NCI-H460 (cell line): ENCODE results near the gene KIAA0825. TPM values are rescaled to one million over a fixed set of nuclear protein-coding genes. Genes with fewer than 3 reads are reported as not detected.
"Not testable (repeated sequence)": the region's sequence is repeated elsewhere in the genome, so short reads cannot be mapped to it uniquely, and the experiment has no call there.

Source experiments
- DNase-seq: peaks from one replicate; pipeline ENCODE4 v3.0.0-alpha.2; 2016; ENCODE audit warnings: low read depth; ENCODE audit errors: extremely low read depth
- total RNA-seq: library from RNA; depleted of rRNA; stranded (reverse); fragments of >200 nt; shearing (Covaris generic); gene quantifications from 2 replicates; pipeline ENCODE4 v1.2.3, GENCODE V29; 2014

KIAA0825 gene
- total RNA-seq, 1 experiment from 2014 or later = 13.2 TPM

DNA sequence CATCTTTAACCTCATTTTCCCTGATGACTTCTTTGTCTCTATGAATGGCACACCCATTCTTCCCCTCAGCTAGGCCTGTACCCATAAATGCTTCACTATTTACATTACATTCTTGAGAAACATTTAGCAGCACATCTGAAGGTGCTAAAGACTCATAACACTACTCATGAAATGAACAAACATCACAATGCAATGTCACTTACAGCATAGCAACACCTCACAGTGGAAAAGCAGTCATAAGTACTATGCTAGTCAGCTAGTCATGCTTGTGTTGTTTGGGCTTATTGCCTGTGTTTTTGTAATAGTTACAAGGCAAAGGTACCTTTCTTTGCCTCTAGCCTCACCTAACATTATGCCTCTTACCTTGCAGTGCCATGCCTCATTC lies 228.9 kb downstream of the KIAA0825 start:
- peak; percentile 24 for DNase-seq

DNA sequence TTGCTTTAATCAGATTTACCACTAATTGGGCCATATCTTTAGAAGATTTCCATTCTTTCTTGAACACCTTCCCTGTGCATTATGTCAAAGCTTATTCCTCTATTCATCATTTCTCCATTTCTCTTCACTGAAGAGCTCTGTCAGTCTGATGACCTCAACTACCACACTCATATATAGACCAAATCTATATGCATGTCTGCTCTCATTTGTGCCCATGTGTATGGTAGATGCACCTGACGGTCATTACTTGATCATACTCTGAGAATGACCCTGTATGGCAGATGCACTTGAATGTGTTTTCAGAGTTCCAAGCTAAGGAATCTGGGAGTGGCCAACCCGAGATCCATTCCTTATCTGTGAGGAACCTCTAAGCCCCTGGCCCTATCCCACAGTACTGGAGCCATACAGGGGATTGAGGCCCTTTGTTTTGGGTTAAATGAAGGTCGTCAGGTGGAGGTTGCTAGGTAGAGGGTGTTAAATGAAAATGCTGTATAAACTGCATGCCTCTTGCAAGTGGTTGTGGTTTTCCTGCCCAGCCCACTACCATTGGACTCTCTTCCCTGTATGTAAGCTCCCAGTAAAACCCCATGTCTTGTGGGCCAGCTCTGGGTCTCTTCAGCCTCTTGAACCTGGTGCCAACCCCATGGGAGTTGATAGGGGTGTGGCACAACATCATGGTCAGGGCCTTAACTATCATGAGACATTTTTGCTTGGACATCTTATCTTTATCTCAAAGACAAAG lies 229.5 kb downstream of the KIAA0825 start:
- DNase-seq = no peak

DNA sequence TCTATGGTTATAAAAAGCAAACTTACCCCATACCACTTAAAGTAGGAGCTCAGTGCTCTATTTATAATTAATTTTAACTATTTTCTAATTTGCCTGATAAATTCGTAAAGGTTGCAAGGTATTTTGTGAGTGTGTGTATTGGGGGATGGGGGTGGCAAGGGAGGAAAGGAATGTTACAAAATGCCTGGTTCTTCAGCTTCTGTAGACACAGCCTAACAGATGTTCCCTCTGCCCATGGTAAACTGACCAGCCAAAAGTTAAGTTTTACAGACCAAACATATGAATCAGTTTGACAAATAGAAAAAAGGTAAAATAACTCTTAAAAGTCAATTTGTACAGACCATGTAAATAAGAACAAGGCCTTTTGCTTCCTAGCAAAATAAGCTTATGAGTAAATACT lies 232.6 kb downstream of the KIAA0825 start:
- no peak for DNase-seq

DNA sequence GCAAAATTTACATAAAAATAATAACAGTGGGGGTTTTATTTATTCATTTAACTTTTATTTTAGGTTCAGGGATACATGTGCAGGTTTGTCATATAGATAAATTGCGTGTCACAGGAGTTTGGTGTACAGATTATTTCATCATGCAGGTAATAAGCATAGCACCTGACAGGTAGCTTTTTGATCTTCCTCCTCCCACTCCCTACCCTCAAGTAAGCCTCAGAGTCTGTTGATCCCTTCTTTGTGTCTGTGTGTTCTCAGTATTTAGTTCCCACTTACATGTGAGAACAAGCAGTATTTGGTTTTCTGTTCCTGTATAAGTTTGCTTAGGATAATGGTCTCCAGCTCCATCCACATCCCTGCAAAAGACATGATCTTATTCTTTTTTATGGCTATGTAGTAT lies 240.3 kb downstream of the KIAA0825 start:
- no peak for DNase-seq

DNA sequence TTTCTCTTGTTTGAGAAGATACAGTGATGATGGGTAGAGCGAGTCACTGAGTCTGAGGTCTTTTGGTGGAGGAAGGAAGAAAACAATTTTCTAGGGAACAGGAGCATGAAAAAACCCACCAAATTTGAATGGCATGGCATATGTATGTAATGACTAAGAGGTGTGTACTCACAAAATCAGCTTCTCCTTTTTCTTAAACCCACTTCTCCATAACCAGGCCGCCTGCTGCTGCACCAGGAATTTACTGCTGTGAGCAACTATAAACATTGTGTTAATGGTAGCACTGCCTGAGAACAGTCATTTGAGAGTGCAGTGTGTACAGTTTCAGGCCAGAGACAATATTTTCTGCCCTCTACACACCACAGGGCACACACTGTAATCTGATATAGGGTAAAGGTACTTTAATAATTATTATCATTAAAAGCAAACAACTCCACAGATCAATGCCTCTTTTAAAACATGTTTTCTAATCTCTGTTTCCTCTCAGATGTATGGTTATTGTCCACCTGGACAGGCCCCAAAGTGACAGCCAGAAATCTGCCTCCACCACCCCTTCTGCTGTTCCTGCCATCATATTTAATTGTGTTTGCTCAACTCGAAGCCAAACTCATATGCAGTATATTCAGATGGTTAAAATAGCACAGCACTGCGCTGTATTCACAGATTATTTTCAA lies 241.6 kb downstream of the KIAA0825 start:
- DNase-seq = no peak

DNA sequence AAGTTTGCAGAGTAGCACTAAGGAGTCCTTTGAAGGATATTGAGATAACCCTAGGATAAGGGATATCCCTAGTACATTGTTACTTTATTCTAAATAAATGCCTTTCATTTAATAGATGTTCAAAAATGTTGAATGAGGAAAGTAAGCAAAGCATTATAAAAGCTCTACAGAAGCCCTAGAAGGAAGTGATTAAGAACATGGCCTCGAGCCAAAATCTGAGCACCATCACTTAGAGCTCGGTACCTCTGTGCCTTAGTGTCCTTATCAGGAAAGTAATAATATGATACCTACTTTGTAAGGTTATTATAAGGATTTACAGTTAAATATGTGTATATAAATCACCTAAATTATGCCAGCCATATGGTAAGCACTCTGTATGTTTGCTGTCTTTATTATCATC lies 242.6 kb downstream of the KIAA0825 start:
- no peak for DNase-seq

DNA sequence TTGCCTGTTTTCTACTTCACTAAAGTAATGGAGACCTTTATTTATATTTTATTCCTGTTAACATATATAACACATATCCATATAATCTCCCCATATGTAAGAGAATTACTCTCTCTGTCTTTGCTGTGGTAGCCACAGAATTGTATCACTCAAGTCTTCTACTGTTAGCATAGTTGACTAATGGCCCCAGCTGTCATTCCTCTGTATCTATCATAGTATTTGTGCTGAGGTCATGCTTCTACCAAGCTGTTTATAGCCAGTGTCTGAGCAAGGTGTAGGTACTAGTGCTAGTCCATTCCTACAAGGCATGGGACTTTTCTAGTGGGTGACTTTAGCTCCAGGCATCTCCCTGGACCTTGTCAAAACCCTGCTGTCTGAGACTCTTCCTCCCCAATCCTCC lies 244.1 kb downstream of the KIAA0825 start:
- no peak for DNase-seq

DNA sequence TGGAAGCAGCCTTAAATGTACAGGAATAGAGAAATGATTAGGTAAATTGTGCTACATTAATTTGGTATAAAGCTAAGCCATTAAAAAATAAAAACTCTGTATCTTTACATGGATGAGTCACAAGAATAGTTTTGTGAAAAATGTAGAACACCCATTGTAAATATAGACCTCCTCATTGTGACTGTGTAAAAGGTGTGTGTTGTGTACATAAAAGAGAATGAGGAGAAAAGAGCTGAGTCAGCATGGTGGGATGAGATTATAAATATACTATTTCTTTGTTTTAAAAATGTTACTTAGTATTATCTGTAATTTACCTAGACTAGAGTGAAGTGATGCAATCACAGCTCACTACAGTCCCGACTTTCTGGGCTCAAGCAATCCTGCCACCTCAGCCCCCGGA lies 250.5 kb downstream of the KIAA0825 start:
- DNase-seq = no peak

DNA sequence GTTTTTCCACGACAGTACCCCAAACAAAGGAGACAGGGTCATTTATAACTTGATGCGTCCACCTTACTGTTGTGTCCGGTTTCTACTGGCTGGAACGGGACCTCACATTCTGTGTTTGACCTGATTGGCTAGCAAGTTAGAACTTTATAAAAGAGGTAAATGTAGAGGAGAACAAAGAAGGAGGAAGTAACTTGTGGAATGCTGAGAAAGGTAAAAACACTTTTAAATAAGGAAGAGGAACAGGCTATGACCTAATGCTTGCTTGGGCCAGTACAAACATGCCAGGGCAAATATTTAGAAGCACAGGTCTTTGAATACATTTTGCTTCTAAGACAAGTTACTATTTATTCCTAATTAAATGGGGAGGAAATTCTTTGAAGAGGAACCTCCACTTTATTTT lies 251.6 kb downstream of the KIAA0825 start:
- no peak for DNase-seq

DNA sequence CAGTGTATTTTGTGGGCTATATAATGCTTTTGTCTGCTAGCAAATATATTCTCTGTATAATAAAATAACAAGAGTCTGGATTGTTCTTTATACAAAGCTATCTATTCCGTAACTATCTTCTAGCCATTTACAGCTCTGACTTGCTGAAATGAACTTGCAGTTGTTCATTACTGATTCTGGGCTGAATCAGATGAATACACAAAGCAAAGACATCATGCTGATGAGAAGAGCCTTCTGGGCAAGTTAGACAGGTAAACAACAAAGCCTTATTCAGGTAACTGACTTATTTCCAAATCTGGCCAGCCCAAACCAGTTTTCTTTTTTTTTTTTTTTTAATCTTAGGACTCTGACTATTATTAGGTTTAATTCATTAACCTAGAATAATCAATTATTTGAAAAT lies 255.5 kb downstream of the KIAA0825 start:
- DNase-seq = no peak

DNA sequence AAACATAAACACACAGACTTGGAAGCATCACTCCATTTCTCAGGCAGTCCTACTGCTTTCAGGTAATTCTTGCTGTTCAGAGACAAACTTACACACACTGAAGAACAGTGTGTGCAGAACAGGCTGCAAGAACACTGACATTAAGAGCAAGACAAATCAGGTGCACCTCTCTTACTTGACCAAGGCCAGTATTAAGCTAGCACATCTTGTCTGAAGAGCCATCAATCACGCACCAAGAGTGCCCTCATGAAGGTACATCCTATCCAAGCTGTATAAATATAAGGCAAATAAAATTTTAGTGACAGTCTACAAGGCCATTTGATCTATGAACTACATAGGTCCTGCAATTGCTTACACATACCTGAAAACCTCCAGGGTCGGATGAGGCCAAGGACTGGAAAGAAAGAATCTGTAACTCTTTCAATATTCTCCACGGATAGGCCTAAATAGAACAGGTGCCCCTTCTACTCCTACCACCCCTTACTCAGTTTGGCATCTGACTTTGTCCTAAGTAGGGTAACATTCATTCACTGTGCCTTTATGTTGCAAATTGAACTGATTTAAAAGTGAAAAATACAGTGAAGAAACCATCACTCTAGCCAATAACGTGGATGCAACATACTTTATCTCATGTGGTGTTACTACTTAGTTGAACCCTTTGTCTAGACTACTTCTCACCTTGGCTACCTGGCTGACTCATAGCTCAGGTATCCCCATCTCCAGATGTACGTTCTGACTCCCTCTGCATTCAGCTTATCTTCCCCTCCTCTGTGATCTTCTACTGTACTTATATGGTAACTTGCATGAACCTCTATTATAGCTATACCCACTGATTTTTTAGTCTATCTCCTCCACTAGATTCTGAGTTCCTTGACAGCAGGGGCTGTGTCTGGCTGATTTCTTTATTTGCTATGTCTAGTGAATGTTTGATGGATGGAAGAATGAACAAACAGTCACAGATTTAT lies 256.3 kb downstream of the KIAA0825 start:
- DNase-seq = no peak

DNA sequence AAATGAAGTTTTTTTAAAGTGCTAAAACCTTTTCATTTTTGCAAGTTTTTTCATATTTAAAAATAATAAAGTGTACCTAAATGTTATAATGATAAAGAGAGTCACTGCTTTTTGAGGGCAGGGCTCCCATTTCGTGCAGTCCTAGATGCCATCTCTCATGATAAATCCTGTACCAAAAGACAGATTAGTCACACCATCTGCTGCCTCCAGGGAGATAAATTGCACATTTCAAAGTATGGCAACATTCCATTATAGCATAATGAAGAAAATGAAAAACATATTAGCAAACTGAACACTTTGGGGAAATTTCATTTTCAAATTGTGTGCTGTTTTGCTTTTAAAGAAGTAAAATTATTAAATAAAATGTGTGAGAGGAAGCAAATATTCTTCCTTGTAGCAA lies 257.2 kb downstream of the KIAA0825 start:
- no peak for DNase-seq

DNA sequence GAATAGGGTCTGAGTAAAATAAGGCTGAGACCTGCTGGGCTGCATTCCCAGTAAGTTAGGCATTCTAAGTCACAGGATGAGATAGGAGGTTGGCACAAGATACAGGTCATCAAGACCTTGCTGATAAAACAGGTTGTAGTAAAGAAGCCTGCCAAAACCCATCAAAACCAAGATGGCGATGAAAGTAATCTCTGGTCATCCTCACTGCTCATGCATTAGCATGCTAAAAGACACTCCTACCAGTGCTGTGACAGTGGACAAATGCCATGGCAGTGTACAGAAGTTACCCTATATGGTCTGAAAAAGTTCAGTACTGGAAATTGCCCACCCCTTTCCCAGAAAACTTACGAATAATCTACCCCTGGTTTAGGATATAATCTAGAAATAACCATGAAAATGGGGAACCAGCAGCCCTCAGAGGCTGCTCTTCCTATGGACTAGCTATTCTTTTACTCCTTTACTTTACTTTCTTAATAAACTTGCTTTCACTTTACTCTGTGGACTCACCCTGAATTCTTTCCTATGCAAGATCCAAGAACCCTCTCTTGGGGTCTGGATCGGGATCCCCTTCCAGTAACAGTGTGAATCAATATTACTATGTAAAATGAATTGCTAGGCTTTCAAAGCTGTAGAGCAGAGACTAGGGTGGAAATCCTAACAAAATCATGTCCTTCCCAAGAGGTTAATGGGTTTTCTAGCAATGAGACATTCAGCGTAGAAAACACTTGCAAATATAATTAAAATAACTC lies 257.8 kb downstream of the KIAA0825 start:
- DNase-seq = no peak

DNA sequence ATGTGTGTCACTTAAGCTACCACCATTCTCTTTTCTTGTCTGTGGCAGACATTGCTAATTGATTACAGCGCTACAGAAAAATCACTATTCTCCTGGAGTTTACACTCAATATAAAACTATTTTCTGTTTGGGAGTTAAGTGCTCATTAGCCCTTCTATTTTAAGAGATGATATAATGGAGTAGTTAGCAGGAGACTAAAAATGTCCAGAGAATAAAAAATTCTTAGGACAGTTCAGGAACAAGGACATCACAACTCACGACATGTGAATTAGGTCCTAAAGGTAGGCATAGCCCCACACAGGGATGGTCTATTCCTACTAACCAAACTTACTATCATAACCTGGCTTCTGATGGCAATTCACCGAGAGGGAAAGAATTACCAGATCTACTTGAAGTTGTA lies 258.5 kb downstream of the KIAA0825 start:
- no peak for DNase-seq

DNA sequence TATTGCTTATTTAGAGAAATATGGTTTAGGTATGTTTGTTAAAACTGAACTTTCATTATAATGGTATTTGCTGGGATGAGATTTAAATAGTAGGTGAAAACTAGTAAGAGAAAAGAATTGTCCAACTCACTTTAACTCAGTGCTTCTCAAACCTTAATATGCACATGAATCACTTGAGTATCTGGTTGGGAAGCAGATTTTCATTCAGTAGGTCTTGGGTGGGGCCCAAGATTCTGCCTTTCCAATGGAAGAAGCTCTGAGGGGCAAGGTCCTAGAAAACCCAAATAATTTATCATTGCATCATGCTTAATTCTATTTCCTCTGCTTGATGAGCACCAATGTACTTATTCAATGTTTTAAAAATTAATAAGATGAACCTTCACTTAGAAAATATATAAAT lies 262.6 kb downstream of the KIAA0825 start:
- DNase-seq = no peak

DNA sequence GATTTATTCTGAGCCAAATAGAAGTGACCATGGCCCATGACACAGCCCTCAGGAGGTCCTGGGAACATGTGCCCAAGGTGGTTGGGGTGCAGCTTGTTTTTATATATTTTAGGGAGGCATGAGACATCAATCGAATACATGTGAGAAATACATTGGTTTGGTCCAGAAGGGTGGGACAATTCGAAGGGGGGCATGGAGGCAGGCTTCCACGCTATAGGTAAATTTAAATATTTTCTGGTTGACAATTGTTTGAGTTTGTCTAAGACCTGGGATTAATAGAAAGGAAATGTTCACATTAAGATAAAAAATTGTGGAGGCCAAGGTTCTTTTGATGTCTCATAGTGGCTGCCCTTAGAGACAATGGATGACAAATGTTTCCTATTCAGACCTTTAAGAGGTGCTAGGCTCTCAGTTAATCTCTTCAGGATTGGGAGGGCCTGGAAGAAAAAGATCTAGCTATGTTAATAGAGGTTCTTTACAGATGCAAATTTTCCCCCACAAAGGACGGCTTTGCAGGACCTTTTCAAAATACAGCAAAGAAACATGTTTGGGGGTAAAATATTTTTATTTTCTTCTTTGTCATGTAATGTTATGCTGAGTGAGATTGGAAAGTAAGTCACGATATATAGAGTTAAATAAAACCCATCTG lies 263.4 kb downstream of the KIAA0825 start:
- not testable (repeated sequence) for DNase-seq

DNA sequence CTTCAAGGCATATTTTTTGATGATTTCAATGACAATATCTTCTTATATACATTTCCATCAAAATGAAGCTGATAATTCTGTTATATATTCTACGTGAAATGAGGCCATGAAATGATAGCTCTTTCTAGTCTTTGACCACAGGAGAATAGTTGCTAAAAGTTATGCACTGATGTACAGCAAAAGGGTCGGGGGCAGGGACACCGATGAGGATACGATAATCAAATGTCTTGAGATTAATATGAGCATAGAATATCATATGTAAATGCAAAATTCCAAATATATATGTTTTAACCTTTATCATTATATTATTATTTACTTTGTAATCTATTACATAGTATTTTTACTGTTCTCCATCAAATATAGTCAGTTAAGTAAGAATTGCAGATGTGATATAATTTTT lies 264.8 kb downstream of the KIAA0825 start:
- no peak for DNase-seq

DNA sequence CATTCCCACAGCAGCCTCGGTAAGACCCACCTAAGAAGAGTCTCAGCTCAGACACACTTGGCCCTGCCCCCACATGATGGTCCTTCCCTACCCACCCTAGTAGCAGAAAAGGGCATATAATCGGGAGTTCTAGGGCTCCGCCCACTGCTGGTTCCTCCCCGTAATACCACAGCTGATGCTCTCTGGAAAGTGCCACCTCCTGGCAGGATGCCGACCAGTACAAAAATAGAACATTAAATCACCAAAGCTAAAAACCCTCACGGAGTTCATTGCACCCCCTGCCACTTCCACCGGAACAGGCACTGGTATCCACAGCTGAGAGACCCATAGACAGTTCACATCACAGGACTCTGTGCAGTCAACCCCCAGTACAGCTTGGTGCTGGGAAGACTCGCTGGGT lies 271.3 kb downstream of the KIAA0825 start:
- no peak for DNase-seq

DNA sequence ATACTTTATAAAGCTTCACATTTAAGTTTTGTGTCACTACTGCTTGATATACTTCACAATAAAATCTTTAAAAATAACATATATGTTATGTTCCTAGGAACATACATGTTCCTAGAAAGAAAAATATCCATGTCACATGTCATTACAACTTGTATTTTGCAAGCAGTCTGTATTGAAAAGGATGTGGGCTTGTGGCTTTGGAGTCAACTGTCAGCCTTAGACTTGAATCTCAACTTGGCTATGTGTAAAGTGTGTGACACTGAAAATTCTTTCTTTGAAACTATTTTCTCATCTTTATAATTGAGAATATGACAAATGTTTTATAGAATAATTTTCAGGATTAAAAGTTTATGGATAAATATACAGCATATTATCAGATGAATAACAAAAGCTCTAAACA lies 273.1 kb downstream of the KIAA0825 start:
- DNase-seq = no peak

DNA sequence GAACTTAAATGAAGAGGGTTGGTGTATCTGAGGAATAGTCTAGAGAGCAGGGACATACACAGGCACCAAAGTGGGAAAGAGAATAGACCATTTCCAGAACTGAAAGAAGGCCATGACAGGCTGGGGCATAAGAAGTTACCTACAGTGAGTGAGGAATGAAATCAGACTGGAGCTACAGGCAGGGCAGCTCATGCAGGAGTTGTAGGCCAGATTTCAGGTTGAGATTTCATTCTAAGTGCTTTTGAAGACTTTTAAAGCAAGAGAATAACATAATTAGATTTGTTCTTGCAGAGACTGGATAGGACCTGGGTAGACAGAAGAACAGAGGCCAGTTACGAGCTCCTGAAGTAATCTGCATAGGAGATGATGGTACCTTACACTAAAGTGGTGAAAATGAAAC lies 280.8 kb downstream of the KIAA0825 start:
- no peak for DNase-seq
